Activated T-cell treated with anti-CD3 and anti-CD28 coated beads, Interleukin-2, amount 50 U/mL, for 24 hours (primary cell): Measurements from ENCODE around the gene ATPAF1.

ENCODE experiments used
- DNase-seq: peaks from one replicate; pipeline ENCODE4 v3.0.0-alpha.2; 2020
- H3K27ac Mint-ChIP-seq: 2 replicates; pipeline ENCODE4 v1.8.0; 2020; ENCODE audit warnings: mild to moderate bottlenecking, mixed read lengths
- H3K27me3 Mint-ChIP-seq: 2 replicates; pipeline ENCODE4 v1.8.0; 2020; ENCODE audit warnings: mixed read lengths
- H3K36me3 Mint-ChIP-seq: 2 replicates; pipeline ENCODE4 v1.8.0; 2020; ENCODE audit warnings: low read depth, mixed read lengths
- H3K4me1 Mint-ChIP-seq: 2 replicates; pipeline ENCODE4 v1.8.0; 2020; ENCODE audit warnings: low read depth, mixed read lengths
- H3K4me3 Mint-ChIP-seq: 2 replicates; pipeline ENCODE4 v1.8.0; 2020; ENCODE audit warnings: mild to moderate bottlenecking, moderate library complexity, mixed read lengths
- H3K9me3 Mint-ChIP-seq: 2 replicates; pipeline ENCODE4 v1.8.0; 2020; ENCODE audit warnings: mixed read lengths

Gene ATPAF1

DNA sequence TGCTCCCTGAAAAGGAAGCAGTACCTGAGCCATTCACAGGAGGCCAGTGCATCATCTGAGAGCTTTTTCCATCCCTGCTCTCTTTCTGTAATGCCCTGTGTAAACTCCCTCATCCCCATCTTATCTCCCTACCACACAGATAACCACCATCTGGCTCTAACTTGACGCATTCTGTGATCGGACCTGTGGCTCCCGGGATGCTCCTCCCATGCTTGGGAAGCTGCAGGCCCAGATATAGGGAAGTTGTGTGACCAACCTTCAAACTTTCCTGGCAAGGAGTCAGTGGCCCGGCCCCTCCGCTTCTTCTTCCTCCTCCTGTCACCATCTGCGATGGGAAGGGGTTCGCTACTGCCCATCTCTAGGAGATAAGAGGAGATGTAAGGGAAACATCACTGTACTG, 85.2 kb downstream of the ATPAF1 start:
- Mint-ChIP-seq H3K36me3 (peaks cover 92% of the 10 kb centered on the region), H3K9me3 (no peaks in the 10 kb centered on the region), H3K4me3 (no peak overlapping the region), H3K4me1 (peaks cover 34% of the 10 kb centered on the region), H3K27ac (peak overlapping the region; percentile 95), H3K27me3 (no peaks in the 10 kb centered on the region)
- no peak for DNase-seq
